Measurements from ENCODE around the gene ERV3-1.
"Not testable (repeated sequence)": the region's sequence is repeated elsewhere in the genome, so short reads cannot be mapped to it uniquely, and the experiment has no call there.

The ERV3-1 gene

DNA sequence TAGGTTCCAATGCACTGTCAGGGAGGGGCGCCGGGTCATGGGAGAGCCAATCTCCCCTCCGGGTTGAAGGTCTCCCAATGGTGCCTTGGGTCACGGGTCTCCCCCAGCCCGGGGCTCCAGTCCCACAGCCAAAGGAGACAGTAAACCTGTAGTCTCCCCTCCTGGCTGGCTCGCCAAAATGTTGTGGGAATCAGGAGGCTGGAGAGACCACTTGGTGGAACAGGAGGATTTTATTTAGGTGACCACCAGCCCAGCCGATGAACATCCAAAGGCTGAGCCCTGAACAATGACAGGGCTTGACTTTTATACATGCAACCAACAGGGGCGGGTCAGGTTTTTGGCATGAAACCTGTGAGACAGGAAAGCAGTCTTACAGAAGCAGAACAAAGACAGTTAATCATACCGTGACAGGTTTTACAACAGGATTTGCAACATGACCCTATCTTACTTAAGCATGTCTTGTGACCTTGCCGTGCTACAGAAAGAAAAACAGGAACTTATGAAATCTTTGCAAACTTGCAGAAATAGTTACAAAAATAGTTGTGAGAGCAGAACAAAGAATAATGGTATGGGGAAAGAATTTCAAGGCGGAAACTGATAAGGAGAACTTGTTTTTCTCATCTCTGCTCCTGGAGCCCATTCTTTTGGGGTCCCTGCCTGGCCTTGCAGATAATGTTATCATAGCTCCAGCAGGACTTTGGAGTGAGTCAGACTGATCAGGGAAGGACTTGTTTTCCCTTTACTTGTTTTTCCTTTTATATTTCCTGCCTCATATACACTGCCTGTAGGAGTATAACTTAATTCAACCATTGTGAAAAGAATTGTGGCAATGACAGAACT lies 7.1 kb downstream of the ERV3-1 start:
- no peak for DNase-seq

DNA sequence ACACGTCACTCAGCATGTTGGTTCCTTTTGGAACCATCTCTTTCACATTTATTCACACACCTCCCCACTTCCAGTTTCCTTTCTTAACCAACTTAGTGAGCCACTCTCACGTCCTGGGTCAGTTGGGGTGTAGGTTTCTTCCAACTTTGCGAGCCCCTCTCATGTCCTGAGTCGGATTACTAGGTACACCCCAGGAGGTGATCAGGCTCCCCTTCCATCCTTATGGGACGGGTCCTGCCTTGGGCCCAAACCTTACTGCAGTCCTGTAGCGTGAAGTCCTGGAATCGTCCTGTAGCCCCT lies 7.7 kb downstream of the ERV3-1 start:
- no peak for DNase-seq

DNA sequence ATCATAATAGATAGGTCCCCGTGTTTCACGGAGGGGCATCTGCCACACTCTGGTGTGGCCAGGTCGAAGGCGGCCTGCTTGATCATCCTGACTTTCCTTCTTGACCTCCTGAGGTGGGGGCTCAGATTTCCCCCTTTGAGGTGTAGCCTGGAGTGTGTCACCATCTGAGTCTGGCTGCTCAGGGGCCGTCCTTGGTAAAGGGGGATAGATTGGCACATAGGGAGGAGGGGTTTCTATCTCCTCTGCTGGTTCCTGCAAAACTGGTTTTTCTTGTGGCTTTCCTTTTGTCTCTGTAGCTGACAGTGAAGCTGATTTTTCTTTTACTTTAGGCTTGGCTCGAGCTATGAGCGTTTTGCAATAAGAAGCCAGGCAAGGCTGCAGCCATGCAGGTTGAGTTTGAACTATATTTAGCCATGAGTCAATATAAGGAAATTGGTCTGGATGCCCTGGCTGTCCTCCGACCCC lies 8.5 kb downstream of the ERV3-1 start:
- no peak for DNase-seq

DNA sequence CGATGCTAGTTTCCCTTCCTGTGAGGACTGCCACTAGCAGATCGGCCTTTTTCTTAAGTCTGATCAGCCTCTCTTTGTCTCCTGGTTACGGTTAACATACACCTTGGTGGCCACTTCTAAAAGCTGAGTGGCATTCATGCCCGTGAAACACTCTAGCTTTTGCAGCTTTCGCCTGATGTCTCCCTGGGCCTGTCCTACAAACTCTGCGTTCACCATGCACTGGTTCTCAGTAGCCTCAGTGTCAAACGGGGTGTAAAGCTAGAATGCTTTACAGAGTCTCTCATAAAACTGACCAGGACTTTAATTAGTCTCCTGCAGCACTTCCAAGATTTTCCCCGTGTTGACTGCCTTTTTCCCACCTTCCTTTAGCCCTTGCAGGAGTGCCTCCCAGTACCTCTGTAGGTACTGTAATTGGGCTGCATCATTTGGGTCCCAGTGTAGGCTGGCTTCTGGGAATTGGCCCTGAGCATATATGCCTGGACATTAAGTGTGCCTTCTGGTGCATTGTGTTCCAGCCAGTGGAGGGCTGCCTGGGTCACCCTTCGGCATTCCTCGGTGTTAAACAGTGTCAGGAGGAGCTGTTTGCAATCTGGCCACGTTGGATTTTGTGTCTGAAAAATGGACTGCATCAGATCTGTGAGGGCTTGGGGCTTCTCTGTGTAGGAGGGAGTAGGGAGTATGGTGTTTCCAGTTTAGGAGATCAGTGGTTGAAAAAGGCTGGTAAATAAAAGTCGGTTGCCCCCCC lies 9.2 kb downstream of the ERV3-1 start:
- no peak for DNase-seq

DNA sequence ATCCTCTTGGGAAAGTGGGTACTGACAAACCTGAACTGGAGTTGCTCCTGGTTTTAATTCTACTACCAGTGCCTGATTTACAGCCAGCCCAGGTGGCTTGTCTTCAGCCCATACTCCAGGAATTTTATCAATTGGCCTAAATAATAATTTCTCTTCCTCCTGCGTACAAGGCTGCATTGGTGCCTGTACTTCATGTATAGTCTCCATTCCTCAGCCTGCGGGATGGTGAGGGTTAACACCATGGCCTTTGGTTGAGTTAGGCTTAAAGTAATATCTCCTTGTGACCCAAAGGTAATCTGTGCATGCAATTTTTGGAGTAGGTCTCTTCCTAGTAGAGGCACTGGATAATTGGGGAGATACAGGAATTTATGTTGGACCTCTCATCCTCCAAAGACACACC lies 10.2 kb downstream of the ERV3-1 start:
- DNase-seq, result no peak

DNA sequence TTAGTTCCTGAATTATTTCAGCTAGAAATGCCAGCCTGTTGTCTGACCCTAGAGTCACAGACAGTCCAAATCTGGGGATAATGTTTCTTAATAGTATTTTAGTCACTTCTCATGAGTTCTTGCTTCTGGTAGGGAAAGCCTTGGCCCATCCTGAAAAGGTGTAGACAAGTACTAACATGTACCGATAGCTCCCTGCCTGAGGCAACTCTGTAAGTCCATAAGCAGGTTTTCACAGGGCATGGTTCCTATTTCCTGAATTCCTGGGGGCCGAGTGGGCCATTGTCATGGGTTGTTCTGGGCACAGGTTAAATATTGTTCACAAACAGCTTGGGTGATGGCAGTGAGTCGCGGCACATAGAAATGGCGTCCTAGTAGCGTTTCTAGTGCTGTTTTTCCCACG lies 12.6 kb downstream of the ERV3-1 start:
- no peak for DNase-seq

DNA sequence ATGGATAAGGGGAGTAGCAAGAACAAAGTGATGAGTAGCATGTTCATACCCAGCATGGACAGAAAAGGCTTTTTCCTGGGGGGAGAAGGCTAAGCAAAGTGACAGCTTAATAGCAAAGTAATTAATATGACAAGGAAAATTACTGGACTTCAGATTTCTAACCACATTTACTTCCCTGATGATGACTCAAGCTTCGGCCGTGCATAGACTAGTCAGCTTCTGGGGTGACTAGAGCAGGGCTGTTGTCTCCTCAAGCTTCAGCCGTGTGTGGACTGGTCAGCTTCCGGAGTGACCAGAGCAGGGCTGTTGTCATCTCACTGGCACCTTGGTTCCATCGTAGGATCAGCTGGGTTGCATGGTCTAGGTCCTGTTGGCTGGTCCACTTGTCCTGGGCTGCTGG lies 13.5 kb downstream of the ERV3-1 start:
- no peak for DNase-seq

DNA sequence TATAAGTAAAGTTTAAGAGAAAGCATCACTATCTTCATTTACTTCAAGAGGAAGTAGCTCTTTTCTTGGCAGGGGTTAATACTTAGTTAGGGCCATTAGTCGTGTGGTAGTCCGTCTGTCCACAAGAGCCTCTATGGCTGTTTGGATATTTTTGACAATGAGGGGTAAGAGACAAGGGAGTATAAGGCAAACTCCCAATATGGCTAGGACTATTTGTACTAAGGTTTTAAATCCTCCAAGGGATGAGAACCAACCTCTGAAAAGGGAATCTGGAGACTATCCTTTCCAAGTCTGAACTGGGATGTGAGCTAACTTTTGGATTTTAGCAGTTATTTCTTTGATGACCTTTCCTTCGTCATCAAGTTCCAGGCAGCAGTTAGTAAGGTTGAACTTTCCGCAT lies 15.6 kb downstream of the ERV3-1 start, which contains the start of gene ZNF117:
TSS of gene ZNF117 (minus strand) at position 101 of the 400 bp plus-strand sequence.
- no peak for DNase-seq

DNA sequence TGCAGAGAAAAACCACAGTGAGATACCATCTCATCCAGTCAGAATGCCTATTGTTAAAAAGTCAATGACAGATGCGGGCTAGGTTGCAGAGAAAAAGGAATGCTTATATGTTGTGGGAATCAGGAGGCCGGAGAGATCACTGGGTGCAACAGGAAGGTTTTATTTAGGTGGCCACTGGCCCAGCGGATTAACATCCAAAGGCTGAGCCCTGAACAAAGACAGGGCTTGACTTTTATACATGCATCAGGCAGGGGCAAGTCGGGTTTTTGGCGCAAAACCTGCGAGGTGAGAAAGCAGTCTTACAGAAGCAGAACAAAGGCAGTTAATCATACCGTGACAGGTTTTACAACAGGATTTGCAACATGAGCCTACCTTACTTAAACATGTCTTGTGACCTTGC lies 16.3 kb downstream of the ERV3-1 start:
- no peak for DNase-seq

DNA sequence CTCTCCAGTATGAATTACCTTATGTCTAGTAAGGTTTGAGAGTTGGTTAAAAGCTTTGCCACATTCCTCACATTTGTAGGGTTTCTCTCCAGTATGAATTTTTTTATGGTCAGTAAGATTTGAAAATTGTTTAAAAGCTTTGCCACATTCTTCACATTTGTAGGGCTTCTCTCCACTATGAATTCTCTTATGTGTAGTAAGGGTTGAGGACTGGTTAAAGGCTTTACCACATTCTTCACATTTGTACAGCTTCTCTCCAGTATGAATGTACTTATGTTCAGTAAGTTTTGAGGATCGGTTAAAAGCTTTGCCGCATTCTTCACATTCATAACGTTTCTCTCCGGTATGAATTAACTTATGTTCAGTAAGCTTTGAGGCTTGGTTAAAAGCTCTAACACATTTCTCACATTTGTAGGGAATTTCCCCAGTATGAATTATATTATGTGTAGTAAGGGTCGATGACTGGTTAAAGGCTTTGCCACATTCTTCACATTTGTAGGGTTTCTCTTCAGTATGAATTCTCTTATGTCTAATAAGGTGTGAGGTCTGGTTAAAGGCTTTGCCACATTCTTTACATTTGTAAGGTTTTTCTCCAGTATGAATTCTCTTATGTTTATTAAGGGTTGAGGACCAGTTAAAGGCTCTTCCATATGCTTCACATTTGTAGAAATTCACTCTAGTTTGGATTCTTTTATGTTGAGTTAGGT lies 27.8 kb downstream of the ERV3-1 start:
- DNase-seq, result no peak

DNA sequence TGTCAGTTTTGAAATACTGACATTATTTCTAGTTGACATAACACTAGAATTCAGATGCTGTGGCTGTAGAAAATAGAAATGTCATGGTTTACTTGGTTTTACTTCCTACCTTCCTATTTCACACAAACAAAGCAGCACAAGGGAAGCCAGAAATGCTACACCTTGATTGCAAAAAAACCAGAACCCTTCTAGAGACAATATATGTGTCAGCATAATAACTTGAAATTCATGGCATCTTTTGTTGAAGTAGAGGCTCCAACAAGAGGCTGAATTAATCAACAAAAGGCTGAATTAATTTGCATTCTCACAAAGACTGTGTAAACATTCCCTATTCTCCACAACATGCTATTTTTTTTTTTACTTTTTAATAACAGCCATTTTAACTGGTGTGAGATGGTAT lies 40.9 kb downstream of the ERV3-1 start:
- no peak for DNase-seq

DNA sequence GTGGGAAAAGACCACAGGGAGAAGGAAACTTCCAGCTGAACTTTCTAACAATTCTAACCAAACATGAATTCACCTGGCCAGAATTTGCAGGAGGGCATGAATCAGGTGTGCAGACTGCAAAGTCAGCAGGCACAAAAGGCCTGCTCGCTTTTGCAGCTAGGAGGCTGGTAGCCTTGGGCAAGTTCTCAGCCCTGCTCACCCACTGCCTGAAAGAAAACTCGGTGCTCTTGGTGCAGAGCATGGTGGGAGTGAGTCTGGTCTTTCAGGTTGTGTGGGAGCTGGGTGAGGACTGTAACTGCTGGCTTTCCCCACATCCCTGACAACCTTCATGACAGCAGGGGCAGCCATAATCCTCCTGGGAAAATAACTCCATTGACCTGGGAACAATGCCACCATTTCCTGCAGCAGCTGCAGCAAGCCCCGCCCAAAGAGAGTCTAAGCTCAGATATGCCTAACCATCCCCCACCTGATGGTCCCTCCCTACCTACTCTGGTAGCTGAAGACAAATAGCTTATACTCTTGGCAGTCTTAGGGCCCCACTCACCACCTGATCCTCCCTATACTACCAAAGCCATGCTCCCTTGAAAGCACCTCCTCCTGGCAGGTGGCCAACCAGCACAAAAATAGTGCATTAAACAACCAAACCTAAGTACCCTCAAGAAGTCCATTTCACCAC lies 47.3 kb downstream of the ERV3-1 start:
- no peak for DNase-seq

DNA sequence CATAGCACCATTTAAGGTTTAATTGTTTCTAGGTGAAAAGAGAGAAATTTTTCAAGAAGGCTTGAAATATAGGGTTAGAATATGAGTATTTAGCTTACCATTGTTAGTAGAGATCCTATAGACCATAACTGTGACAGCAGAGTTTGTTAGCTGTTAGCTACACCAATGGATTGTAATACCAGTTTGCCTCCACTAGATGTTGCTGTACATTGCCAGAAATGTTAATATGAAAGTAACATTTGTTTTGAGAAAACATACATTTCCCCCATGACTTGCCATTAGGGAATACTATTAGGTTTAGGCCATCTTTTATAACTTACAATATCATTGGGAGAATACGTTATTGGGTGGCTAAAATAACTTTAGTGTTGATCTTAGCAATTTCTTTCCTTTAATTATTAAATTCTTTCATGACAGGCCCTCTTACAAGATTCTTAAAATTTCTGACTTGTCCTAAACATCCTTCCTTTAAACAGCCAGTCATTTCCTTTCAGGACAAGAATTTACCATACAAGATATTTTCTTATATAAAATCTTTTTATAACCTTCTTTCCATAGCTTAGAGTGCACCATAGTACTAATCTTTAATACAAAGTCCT lies 55.1 kb downstream of the ERV3-1 start:
- DNase-seq, result peak; percentile 34

DNA sequence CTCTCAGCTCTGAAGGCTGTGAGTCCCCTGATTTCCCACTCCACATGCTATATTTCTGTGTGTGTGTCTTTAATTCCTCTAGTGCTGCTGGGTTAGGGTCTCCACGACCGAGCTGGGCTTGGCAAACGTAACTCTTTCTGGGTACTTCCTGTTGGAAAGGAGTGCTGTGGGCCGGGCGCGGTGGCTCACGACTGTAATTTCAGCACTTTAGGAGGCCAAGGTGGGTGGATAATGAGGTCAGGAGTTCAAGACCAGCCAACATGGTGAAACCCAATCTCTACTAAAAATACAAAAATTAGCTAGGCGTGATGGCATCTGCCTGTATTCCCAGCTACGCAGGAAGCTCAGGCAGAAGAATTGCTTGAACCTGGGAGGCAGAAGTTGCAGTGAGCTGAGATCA lies 55.8 kb downstream of the ERV3-1 start:
- DNase-seq, result not testable (repeated sequence)

DNA sequence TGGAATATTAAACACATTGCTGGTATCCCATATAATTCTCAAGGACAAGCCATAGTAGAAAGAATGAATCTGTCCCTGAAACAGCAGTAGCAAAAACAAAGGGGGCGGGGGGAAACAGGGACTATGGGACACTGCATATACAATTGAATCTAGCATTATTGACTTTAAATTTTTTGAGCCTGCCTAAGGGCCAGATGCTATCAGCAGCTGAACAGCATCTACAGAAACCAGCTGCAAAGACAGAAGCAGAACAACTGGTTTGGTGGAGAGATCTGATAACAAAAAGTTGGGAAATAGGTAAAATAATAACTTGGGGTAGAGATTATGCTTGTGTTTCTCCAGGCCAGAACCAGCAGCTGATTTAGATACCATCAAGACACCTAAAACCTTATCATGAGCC lies 57.7 kb downstream of the ERV3-1 start:
- not testable (repeated sequence) for DNase-seq

DNA sequence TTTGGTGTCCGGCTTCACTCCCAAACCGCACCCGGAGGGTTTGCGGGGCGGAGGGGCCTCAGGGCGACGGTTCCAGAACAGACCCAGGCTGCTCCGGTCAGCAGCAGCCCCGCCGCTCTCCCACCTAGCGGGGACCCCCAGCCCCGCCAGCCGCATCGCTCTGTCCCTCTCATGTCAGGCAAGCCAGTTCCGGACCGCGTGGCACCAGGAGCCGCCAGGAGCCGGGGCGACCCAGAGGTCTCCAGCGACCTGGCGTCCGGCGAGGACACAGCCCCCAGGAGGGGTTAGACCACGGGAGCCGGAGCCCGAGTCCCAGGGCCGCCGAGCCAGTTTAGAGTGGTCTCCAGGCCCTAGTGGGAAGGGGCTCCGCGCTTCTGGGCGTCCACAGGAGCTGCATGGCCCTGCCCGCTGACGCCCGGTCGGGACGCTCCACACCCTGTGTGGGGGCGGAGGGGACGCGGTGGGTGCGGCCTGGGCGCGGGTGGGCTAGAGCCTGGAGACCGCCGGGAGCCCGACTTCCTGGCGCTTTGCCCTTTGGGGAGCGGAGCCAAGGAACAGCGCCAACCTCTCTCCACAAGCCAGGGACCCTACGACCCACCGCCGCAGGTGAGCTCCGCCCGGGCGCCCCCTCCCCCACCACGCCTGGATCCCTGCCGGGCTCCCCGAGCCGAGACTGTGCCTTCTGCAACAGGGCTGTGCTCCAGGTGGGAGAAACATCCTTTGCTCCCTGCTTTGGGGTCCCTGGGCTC lies 59.1 kb downstream of the ERV3-1 start:
- no peak for DNase-seq

DNA sequence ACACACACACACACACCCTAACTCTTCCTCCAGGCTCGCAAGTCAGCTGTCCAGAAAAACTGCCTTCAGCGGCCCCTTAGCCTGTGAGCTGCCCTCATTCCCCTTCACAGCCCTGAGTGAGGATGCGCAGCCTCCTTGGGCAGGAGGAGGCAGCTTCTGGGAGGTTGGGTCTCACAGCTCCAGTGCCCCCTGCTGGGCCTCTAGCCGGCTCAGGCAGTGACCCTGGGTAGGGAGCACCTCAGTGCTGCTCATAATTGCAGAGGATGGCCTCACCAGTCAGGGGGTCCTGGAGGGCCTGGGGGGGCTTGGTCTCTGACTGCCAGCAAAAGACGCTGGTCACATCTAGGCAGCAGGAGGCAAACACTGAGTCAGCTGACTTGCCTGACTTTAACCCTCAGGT lies 59.7 kb downstream of the ERV3-1 start:
- no peak for DNase-seq

DNA sequence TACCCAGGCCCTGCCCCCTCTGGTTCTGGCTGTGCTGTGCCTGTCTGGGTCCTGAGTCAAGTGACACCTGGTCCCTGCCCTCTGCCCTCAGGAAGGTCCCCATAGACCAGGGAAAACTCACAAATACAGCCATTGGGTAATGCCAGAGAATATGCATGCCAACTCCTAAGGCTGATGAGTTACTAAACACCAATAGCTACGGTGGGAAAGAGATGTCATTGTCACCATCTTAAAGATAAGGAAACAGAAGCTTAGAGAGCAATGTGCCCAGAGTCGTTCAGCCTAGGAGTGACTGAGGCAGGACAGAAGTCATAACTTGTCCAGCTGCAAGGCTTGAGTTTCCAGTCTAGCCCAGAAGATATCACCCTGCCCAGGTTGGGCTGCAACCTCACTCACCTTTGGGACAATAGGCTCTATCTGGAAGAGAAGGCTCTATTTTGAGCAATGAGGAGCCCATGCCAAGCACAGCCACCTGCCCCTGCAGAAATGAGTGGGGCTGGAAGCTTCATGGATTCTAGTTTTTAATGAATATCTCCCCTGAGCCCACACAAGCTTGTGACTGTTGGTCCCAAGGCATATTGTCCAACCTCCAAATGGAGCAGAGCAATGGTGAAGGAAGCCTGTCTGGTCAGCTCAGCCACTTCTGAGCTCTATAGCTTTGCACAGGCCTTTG lies 60.8 kb downstream of the ERV3-1 start:
- no peak for DNase-seq

DNA sequence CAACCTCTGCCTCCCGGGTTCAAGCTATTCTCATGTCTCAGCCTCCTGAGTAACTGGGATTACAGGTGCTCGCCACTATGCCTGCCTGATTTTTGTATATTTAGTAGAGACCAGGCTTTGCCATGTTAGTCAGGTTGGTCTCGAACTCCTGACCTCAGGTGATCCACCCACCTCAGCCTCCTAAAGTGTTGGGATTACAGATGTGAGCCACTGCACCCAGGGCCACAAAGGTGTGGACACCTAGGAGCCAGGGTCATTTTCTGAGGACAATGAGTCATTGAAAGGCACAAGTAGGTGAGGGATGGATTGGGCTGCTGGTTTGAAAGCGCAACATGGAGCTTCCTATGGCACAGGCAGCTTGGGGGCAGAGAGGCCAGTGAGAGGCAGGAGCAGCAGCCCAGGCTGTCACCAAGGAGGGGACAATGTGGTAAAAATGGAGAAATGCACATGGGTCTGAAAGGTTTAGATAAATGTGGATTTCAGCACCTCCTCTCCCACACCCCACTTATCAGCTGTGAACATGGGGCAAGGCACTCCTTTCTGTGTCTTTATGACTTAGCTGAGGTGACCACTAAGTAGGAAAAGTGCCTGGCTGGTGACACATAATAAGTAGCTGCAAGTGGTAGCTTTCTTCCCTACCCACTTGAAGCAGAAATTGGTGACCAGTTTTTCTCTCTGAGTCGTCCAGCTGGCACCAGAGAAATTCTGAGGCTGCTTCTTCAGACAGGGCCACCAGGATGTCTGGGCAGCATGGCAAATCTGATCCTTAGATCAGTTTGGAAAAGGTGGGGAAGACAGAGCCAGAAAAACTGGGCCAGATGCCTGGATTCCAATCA lies 61.6 kb downstream of the ERV3-1 start:
- not testable (repeated sequence) for DNase-seq

Data from DMS 273 treated with DMSO at 0.1 percent for 48 hours (cell line).